ENCODE results near the gene PHACTR3. TPM values are rescaled to one million over a fixed set of nuclear protein-coding genes. Genes with fewer than 3 reads are reported as not detected.
"Not testable (repeated sequence)": the region's sequence is repeated elsewhere in the genome, so short reads cannot be mapped to it uniquely, and the experiment has no call there.

PHACTR3 gene
- total RNA-seq, 1 donor: not detected

DNA sequence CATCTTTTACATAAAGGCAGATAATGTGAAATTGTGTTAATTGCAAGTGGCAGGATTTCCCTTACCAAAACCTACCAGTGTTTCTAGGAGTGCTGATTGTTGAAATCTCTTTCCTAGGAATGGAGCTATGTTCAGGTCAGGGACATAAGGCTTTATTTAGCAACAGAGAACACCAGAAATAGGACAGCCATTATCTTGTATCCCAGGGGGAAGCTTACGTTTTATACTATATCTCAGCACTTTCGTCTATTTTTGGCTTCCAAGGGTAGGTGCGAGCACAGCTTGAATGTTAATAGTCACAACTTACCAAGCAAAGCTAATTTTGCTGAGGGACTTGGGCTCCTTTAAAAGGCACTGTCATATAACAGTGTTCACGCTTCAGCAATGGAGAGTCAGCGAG, 235.1 kb downstream of the PHACTR3 start:
- H3K4me3 ChIP-seq (ENCODE audit: low read depth, low read length): no peak overlapping the region
- DNase-seq (ENCODE audit: low read depth): no peak
- TF ChIP-seq, protein P1, sequence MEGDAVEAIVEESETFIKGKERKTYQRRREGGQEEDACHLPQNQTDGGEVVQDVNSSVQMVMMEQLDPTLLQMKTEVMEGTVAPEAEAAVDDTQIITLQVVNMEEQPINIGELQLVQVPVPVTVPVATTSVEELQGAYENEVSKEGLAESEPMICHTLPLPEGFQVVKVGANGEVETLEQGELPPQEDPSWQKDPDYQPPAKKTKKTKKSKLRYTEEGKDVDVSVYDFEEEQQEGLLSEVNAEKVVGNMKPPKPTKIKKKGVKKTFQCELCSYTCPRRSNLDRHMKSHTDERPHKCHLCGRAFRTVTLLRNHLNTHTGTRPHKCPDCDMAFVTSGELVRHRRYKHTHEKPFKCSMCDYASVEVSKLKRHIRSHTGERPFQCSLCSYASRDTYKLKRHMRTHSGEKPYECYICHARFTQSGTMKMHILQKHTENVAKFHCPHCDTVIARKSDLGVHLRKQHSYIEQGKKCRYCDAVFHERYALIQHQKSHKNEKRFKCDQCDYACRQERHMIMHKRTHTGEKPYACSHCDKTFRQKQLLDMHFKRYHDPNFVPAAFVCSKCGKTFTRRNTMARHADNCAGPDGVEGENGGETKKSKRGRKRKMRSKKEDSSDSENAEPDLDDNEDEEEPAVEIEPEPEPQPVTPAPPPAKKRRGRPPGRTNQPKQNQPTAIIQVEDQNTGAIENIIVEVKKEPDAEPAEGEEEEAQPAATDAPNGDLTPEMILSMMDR (IDR thresholded peaks at IDR 0.05; ENCODE audit: insufficient read depth, low read depth, low read length): no peak

DNA sequence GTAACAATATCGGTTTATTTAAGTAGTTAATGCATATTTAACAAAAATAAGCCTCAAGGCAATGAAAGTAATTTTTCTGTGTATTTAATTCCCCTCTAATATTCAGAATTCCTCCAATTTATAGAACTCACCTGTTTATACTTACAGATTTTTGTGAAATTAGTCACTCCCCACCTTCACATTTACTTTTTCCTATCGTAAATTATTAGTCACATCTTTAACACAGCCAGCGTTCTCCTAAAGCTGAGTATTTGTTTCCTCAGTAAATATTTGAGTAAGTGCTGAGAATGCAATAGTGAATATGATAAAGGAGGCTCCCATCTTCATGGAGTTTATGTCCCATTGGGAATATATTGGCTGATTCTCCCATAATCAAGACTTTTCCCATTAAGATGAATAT, 241.1 kb downstream of the PHACTR3 start:
- no peak overlapping the region for H3K4me3 ChIP-seq (ENCODE audit: low read depth, low read length)
- DNase-seq (ENCODE audit: low read depth): no peak
- TF ChIP-seq, protein P1 (IDR thresholded peaks at IDR 0.05; ENCODE audit: insufficient read depth, low read depth, low read length): no peak

DNA sequence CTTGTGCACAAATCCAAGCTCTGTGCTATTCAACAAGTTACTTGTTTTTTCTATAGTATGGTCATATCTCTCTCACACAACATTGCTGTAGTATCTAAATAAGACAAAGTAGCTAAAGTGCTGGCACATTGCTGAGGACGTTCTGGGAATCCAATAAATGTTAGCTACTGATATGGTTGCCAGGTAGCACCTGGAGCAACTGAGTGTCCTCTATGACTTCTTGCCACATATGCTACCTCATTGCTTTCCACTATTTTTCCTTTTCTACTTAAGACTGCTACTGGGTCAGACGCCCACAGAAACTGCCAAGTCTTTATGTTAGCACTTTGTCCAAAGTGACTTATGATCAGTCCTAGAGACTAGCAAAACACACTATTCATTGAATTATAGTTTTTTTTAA, 243.8 kb downstream of the PHACTR3 start:
- no peak overlapping the region for H3K4me3 ChIP-seq (ENCODE audit: low read depth, low read length)
- TF ChIP-seq, protein P1 (IDR thresholded peaks at IDR 0.05; ENCODE audit: insufficient read depth, low read depth, low read length): no peak
- DNase-seq (ENCODE audit: low read depth): no peak

DNA sequence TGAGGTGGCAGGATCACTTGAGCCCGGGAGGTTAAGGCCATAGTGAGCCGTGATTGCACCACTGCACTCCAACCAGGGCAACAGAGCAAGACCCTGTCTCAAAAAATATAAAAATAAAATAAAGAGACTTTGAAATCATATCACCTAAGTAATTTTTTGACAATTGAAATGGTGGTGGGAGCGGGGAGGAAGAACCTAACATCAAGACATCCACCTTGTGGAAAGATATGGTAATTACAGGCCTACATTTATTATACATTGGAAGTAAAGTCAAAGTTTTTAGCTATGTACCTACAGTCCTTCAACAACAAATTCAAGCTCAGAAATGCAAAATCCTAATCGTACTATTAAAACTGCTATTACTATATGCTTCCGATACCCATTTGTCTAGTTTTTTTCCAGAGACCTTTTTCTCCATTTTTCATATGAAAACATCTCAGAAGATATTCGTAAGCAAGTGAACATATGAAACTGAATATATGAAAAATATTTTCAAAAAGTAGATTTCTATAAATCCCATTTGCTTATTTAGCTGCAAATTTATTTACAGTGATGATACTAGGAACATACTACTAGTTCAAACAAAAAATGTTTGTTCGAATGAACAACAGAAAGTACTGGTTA, 245.8 kb downstream of the PHACTR3 start:
- no peak overlapping the region for H3K4me3 ChIP-seq (ENCODE audit: low read depth, low read length)
- TF ChIP-seq, protein P1 (IDR thresholded peaks at IDR 0.05; ENCODE audit: insufficient read depth, low read depth, low read length): peak; percentile 57
- peak; percentile 32 for DNase-seq (ENCODE audit: low read depth)

DNA sequence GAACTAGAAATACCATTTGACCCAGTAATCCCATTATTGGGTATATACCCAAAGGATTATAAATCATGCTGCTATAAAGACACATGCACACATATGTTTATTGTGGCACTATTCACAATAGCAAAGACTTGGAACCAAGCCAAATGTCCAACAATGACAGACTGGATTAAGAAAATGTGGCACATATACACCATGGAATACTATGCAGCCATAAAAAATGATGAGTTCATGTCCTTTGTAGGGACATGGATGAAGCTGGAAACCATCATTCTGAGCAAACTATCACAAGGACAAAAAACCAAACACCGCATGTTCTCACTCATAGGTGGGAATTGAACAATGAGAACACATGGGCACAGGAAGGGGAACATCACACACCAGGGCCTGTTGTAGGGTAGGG, 252.2 kb downstream of the PHACTR3 start:
- H3K4me3 ChIP-seq (ENCODE audit: low read depth, low read length); DNase-seq (ENCODE audit: low read depth): not testable (repeated sequence)

DNA sequence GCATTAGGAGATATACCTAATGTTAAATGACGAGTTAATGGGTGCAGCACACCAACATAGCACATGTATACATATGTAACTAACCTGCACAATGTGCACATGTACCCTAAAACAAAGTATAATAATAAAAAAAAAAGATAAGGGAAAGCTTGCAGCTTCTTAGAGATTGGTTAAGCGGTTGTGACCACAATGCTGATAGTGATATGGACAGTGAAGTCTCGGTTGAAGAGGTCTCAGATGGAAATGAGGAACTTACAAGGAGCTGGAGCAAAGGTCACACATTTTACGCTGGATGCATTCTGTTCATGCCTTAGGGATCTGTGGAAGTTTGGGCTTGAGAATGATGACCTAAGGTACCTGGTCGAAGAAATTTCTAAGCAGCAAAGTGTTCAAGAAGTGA, 252.6 kb downstream of the PHACTR3 start:
- H3K4me3 ChIP-seq (ENCODE audit: low read depth, low read length); DNase-seq (ENCODE audit: low read depth): not testable (repeated sequence)

DNA sequence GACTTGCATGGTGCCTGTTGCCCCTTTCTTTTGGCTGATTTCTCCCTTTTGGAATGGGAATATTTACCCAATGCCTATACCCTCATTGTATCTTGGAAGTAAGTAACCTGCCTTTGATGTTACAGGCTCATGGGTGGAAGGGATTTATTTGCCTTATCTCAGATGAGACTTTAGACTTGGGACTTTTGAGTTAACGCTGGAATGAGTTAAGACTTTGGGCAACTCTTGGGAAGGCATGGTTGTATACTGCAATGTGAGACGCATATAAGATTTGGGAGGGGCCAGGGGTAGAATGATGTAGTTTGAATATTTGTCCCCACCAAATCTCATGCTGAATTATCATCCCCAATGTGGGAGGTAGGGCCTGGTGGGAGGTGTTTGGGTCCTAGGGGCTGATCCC, 253.6 kb downstream of the PHACTR3 start:
- TF ChIP-seq, protein P1 (IDR thresholded peaks at IDR 0.05; ENCODE audit: insufficient read depth, low read depth, low read length): no peak

DNA sequence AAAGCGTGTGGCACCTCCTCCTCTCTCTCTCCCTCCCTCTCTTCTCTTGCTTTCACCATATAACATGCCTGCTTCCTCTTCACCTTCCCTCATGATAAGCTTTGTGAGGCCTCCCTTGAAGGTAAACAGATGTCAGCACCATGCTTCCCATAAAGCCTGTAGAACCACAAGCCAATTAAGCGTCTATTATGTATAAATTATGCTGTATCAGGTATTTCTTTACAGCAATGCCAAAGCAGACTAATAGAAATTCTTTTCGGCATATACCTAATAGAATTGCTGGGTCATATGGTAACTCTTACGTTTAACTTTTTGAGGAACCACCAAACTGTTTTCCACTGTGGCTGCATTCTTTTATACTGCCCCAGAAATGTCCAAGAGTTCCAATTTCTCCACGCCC, 254.1 kb downstream of the PHACTR3 start:
- no peak for DNase-seq (ENCODE audit: low read depth)
- TF ChIP-seq, protein P1 (IDR thresholded peaks at IDR 0.05; ENCODE audit: insufficient read depth, low read depth, low read length): no peak
- no peak overlapping the region for H3K4me3 ChIP-seq (ENCODE audit: low read depth, low read length)

More for the DNA sequence above, 253.6 kb downstream of the PHACTR3 start:
- no peak for DNase-seq (ENCODE audit: low read depth)
- no peak overlapping the region for H3K4me3 ChIP-seq (ENCODE audit: low read depth, low read length)

All from fibroblast of villous mesenchyme (primary cell).